ENCODE results near the gene COL18A1. TPM values are rescaled to one million over a fixed set of nuclear protein-coding genes. Genes with fewer than 3 reads are reported as not detected.
"Not testable (repeated sequence)": the region's sequence is repeated elsewhere in the genome, so short reads cannot be mapped to it uniquely, and the experiment has no call there.

Gene COL18A1
- total RNA-seq, 1 donor from 2014 or later, result 9.2 TPM

- DNase-seq (ENCODE audit: low read depth), result no peak
- no peak overlapping the region for H3K4me3 ChIP-seq (ENCODE audit: low read depth, low read length)
- TF ChIP-seq CTCF (IDR thresholded peaks at IDR 0.05; ENCODE audit: insufficient read depth, low read length, severe bottlenecking), result no peak
Observed at GRCh38 chr21:45442276-45442675, 37.3 kb downstream of the COL18A1 start.

GRCh38 chr21:45442686-45443594 is 38.0 kb downstream of the COL18A1 start:
- not testable (repeated sequence) for H3K27me3 ChIP-seq (ENCODE audit: control insufficient read depth, insufficient read depth, low read length); H3K36me3 ChIP-seq (ENCODE audit: control insufficient read depth, insufficient read depth, low read length); FAIRE-seq; H3K4me3 ChIP-seq (ENCODE audit: low read depth, low read length); DNase-seq (ENCODE audit: low read depth)

More at GRCh38 chr21:45442276-45442675, 37.3 kb downstream of the COL18A1 start:
- no peaks in the 10 kb centered on the region for H3K27me3 ChIP-seq (ENCODE audit: control insufficient read depth, insufficient read depth, low read length)
- no peaks in the 10 kb centered on the region for H3K36me3 ChIP-seq (ENCODE audit: control insufficient read depth, insufficient read depth, low read length)
- no peak for FAIRE-seq

- H3K36me3 ChIP-seq (ENCODE audit: control insufficient read depth, insufficient read depth, low read length), result no peaks in the 10 kb centered on the region
- peak; percentile 12 for TF ChIP-seq CTCF (IDR thresholded peaks at IDR 0.05; ENCODE audit: insufficient read depth, low read length, severe bottlenecking)
- DNase-seq (ENCODE audit: low read depth) (no peak), FAIRE-seq (no peak)
- no peak overlapping the region for H3K4me3 ChIP-seq (ENCODE audit: low read depth, low read length)
- no peaks in the 10 kb centered on the region for H3K27me3 ChIP-seq (ENCODE audit: control insufficient read depth, insufficient read depth, low read length)
Observed at GRCh38 chr21:45443595-45444181, 38.7 kb downstream of the COL18A1 start.

GRCh38 chr21:45444385-45444784 is 39.4 kb downstream of the COL18A1 start:
- FAIRE-seq, result no peak
- no peak for DNase-seq (ENCODE audit: low read depth)
- no peaks in the 10 kb centered on the region for H3K27me3 ChIP-seq (ENCODE audit: control insufficient read depth, insufficient read depth, low read length)
- TF ChIP-seq CTCF (IDR thresholded peaks at IDR 0.05; ENCODE audit: insufficient read depth, low read length, severe bottlenecking), result no peak
- H3K4me3 ChIP-seq (ENCODE audit: low read depth, low read length), result no peak overlapping the region
- no peaks in the 10 kb centered on the region for H3K36me3 ChIP-seq (ENCODE audit: control insufficient read depth, insufficient read depth, low read length)

- Histone ChIP-seq H3K36me3 (ENCODE audit: control insufficient read depth, insufficient read depth, low read length) (no peaks in the 10 kb centered on the region), H3K4me3 (ENCODE audit: low read depth, low read length) (no peak overlapping the region), H3K27me3 (ENCODE audit: control insufficient read depth, insufficient read depth, low read length) (no peaks in the 10 kb centered on the region)
- DNase-seq (ENCODE audit: low read depth) (no peak), FAIRE-seq (no peak)
- no peak for TF ChIP-seq CTCF (IDR thresholded peaks at IDR 0.05; ENCODE audit: insufficient read depth, low read length, severe bottlenecking)
Observed at GRCh38 chr21:45445369-45445768, 40.4 kb downstream of the COL18A1 start.

- peak; percentile 78 for DNase-seq (ENCODE audit: low read depth)
- Histone ChIP-seq H3K4me3 (ENCODE audit: low read depth, low read length) (no peak overlapping the region), H3K27me3 (ENCODE audit: control insufficient read depth, insufficient read depth, low read length) (no peaks in the 10 kb centered on the region)
Observed at GRCh38 chr21:45447821-45448220, 42.9 kb downstream of the COL18A1 start.

More at GRCh38 chr21:45447821-45448220, 42.9 kb downstream of the COL18A1 start:
- H3K36me3 ChIP-seq (ENCODE audit: control insufficient read depth, insufficient read depth, low read length), result no peaks in the 10 kb centered on the region
- TF ChIP-seq CTCF (IDR thresholded peaks at IDR 0.05; ENCODE audit: insufficient read depth, low read length, severe bottlenecking), result no peak
- FAIRE-seq, result peak; percentile 98

Data from bronchial epithelial cell (primary cell).